ENCODE measurements around the gene PITPNM1. TPM values are rescaled to one million over a fixed set of nuclear protein-coding genes. Genes with fewer than 3 reads are reported as not detected.

The PITPNM1 gene
- total and polyA plus RNA-seq, 7 donors, result 3.2 to 69.1 (median 16.0) TPM

- TF ChIP-seq CTCF (IDR thresholded peaks at IDR 0.05) (no peak), POLR2AphosphoS5 (IDR thresholded peaks at IDR 0.05) (no peak), POLR2A (IDR thresholded peaks at IDR 0.05) (no peak), EP300 (IDR thresholded peaks at IDR 0.05) (no peak)
- 95 to 97% methylated on average over 18 of the region's 18 CpGs for WGBS, 2 donors
- Histone ChIP-seq H3K27ac (no peak overlapping the region), H3K4me3 (no peak overlapping the region), H3K9me3 (no peaks in the 10 kb centered on the region), H3K36me3 (peaks cover 0 to 7% (median 0%) of the 10 kb centered on the region in 4 donors), H3K4me1 (peaks cover 0 to 44% (median 40%) of the 10 kb centered on the region in 4 donors), H3K27me3 (peaks cover 9 to 43% (median 30%) of the 10 kb centered on the region in 3 donors)
- DNase-seq, result no peak
- intact Hi-C loops (cut with DNase I), result no loop called here
These were observed 2.7 kb downstream of the PITPNM1 start for GRCh38 chr11:67502328-67502979.

- Histone ChIP-seq H3K9me3 (no peaks in the 10 kb centered on the region), H3K27me3 (peaks cover 9 to 43% (median 30%) of the 10 kb centered on the region in 3 donors), H3K27ac (no peak overlapping the region), H3K4me3 (no peak overlapping the region), H3K36me3 (peaks cover 0 to 4% (median 0%) of the 10 kb centered on the region in 4 donors), H3K4me1 (peaks cover 0 to 38% (median 34%) of the 10 kb centered on the region in 4 donors)
- intact Hi-C loops (cut with DNase I), result no loop called here
- WGBS, 2 donors, result 97% methylated on average over 18 of the region's 18 CpGs
- no peak for DNase-seq
- no peak for TF ChIP-seq POLR2A (IDR thresholded peaks at IDR 0.05)
- TF ChIP-seq EP300 (IDR thresholded peaks at IDR 0.05), result no peak
- no peak for TF ChIP-seq CTCF (IDR thresholded peaks at IDR 0.05)
These were observed 3.3 kb downstream of the PITPNM1 start for GRCh38 chr11:67501854-67502253.

GRCh38 chr11:67500831-67501715, 4.1 kb downstream of the PITPNM1 start:
- H3K4me3 ChIP-seq, result no peak overlapping the region
- H3K27ac ChIP-seq, result no peak overlapping the region
- 93 to 95% methylated on average over 9 of the region's 9 CpGs for WGBS, 2 donors
- no peak for DNase-seq
- peaks cover 9 to 43% (median 30%) of the 10 kb centered on the region in 3 donors for H3K27me3 ChIP-seq
- TF ChIP-seq POLR2AphosphoS5 (IDR thresholded peaks at IDR 0.05) (no peak), POLR2A (IDR thresholded peaks at IDR 0.05) (no peak), EP300 (IDR thresholded peaks at IDR 0.05) (no peak), CTCF (IDR thresholded peaks at IDR 0.05) (no peak)
- H3K4me1 ChIP-seq, result peaks cover 0 to 30% (median 26%) of the 10 kb centered on the region in 4 donors
- no peaks in the 10 kb centered on the region for H3K36me3 ChIP-seq
- H3K9me3 ChIP-seq, result no peaks in the 10 kb centered on the region
- intact Hi-C loops (cut with DNase I), result no loop called here

- Histone ChIP-seq H3K27ac (no peak overlapping the region), H3K36me3 (no peaks in the 10 kb centered on the region), H3K9me3 (no peaks in the 10 kb centered on the region), H3K4me1 (peaks cover 0 to 24% (median 20%) of the 10 kb centered on the region in 4 donors), H3K4me3 (no peak overlapping the region), H3K27me3 (peaks cover 9 to 43% (median 30%) of the 10 kb centered on the region in 3 donors)
- no peak for TF ChIP-seq POLR2A (IDR thresholded peaks at IDR 0.05)
- no peak for TF ChIP-seq CTCF (IDR thresholded peaks at IDR 0.05)
- no peak for TF ChIP-seq POLR2AphosphoS5 (IDR thresholded peaks at IDR 0.05)
- no peak for TF ChIP-seq EP300 (IDR thresholded peaks at IDR 0.05)
- WGBS, 2 donors, result 83 to 100% methylated on average over 1 of the region's 1 CpG
- intact Hi-C loops (cut with DNase I), result no loop called here
- no peak for DNase-seq
These were observed 4.7 kb downstream of the PITPNM1 start for GRCh38 chr11:67500484-67500821.

Measured in sigmoid colon (tissue), 7 donors.